ENCODE measurements around the gene ELOVL2.

DNA sequence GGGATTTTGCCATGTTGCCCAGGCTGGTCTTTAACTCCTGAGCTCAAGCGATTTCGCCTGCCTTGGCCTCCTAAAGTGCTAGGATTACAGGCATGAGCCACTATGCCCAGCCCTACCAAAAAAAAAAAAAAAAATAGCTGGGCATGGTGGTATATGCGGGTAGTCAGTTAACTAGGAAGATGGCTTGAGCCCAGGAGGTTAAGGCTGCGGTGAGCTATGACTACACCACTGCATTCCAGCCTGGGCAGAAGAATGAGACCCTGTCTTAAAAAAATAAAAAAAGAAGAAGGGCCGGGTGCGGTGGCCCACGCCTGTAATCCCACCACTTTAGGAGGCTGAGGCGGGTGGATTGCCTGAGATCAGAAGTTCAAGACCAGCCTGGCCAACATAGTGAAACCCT lies 50.2 kb downstream of the ELOVL2 start:
- no peak for TF ChIP-seq POLR2A (IDR thresholded peaks at IDR 0.05)
- TF ChIP-seq, protein P1, sequence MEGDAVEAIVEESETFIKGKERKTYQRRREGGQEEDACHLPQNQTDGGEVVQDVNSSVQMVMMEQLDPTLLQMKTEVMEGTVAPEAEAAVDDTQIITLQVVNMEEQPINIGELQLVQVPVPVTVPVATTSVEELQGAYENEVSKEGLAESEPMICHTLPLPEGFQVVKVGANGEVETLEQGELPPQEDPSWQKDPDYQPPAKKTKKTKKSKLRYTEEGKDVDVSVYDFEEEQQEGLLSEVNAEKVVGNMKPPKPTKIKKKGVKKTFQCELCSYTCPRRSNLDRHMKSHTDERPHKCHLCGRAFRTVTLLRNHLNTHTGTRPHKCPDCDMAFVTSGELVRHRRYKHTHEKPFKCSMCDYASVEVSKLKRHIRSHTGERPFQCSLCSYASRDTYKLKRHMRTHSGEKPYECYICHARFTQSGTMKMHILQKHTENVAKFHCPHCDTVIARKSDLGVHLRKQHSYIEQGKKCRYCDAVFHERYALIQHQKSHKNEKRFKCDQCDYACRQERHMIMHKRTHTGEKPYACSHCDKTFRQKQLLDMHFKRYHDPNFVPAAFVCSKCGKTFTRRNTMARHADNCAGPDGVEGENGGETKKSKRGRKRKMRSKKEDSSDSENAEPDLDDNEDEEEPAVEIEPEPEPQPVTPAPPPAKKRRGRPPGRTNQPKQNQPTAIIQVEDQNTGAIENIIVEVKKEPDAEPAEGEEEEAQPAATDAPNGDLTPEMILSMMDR (IDR thresholded peaks at IDR 0.05), result no peak

Measured in body of pancreas (tissue), 4 donors.